Colon (tissue), 2 donors: ENCODE results near the gene NAE1.
"Not testable (repeated sequence)": the region's sequence is repeated elsewhere in the genome, so short reads cannot be mapped to it uniquely, and the experiment has no call there.

Experiments
- FAIRE-seq: peaks from 2 replicates; lab custom pipeline; 2012; peaks lifted over from hg19 to GRCh38; lab: Jason Lieb, UNC
- donor health status: control.
- donor health status: control.

The NAE1 gene

GRCh38 chr16:66830422-66831404, at the start of gene NAE1:
Gene NAE1 (minus strand): TSS chr16:66830976. CDS start chr16:66830899, 77 bp downstream.
- no peak for FAIRE-seq

GRCh38 chr16:66878067-66878466, 47.3 kb upstream of the NAE1 start:
- no peak for FAIRE-seq

GRCh38 chr16:66874079-66874775, 43.5 kb upstream of the NAE1 start:
- no peak for FAIRE-seq

GRCh38 chr16:66873685-66874055, 42.9 kb upstream of the NAE1 start:
- no peak for FAIRE-seq

- no peak for FAIRE-seq
These were observed 42.3 kb upstream of the NAE1 start for GRCh38 chr16:66872943-66873684.

GRCh38 chr16:66872559-66872942, 41.8 kb upstream of the NAE1 start:
- FAIRE-seq: no peak

GRCh38 chr16:66871840-66872239, 41.1 kb upstream of the NAE1 start:
- FAIRE-seq: no peak

GRCh38 chr16:66871363-66871762, 40.6 kb upstream of the NAE1 start:
- not testable (repeated sequence) for FAIRE-seq

- no peak for FAIRE-seq
These were observed 38.6 kb upstream of the NAE1 start for GRCh38 chr16:66869424-66869823.

- no peak for FAIRE-seq
These were observed 32.9 kb upstream of the NAE1 start for GRCh38 chr16:66863707-66864106.

GRCh38 chr16:66862023-66862520, 31.3 kb upstream of the NAE1 start:
- FAIRE-seq: no peak

- no peak for FAIRE-seq
These were observed 28.8 kb upstream of the NAE1 start for GRCh38 chr16:66859397-66860068.

GRCh38 chr16:66858740-66859396, 28.1 kb upstream of the NAE1 start:
- no peak for FAIRE-seq

GRCh38 chr16:66857437-66857836, 26.7 kb upstream of the NAE1 start:
- no peak for FAIRE-seq

- FAIRE-seq: no peak
These were observed 26.0 kb upstream of the NAE1 start for GRCh38 chr16:66856801-66857200.

- FAIRE-seq: no peak
These were observed 25.5 kb upstream of the NAE1 start for GRCh38 chr16:66856184-66856730.

GRCh38 chr16:66853261-66854139, 22.7 kb upstream of the NAE1 start:
- FAIRE-seq: no peak

GRCh38 chr16:66851166-66851964, 20.6 kb upstream of the NAE1 start:
- no peak for FAIRE-seq
